CD4-positive, alpha-beta T cell (primary cell): ENCODE measurements around the gene SYTL1. TPM values are rescaled to one million over a fixed set of nuclear protein-coding genes. Genes with fewer than 3 reads are reported as not detected.

Source experiments
- ATAC-seq: fragments of 200-7000 bp; cut with Tn5 transposase; one replicate; pipeline ENCODE4 v1.10.0; 2022; ENCODE audit warnings: mild to moderate bottlenecking; ENCODE audit not compliant: poor library complexity
- CTCF ChIA-PET: fragments of 350-600 bp; sonication (Branson Sonifier 250); formaldehyde crosslinking; loops from one replicate; lab custom pipeline; 2021; ENCODE audit warnings: antibody characterized with exemption, inconsistent platforms; lab: Charles Lee
- POLR2A ChIA-PET: fragments of 350-600 bp; sonication (Branson Sonifier 250); formaldehyde crosslinking; loops from one replicate; lab custom pipeline; 2021; ENCODE audit warnings: antibody characterized with exemption, inconsistent platforms; lab: Charles Lee
- DNase-seq, 14 experiments: peaks; one replicate each; pipeline ENCODE4 v3.0.0-alpha.2; 2013 to 2020; ENCODE audit warnings: mixed read lengths in 2 of 14
- H3K27ac ChIP-seq, 2 donors: one replicate each; pipeline versions ENCODE4 v1.5.1 to v1.7.0; 2013; ENCODE audit warnings: low read length in 2 of 2, low read depth in 1 of 2, mild to moderate bottlenecking in 1 of 2
- H3K27me3 ChIP-seq, 2 experiments: 1 replicate in 1 of 2; 2 replicates in 1 of 2; pipeline versions ENCODE4 v1.6.1 to v1.7.0; 2013; ENCODE audit warnings: low read length in 2 of 2, control low read depth in 1 of 2, mild to moderate bottlenecking in 1 of 2, moderate library complexity in 1 of 2; ENCODE audit not compliant: insufficient read depth in 2 of 2, control insufficient read depth in 1 of 2
- H3K36me3 ChIP-seq: one replicate; pipeline ENCODE4 v1.6.1; 2013; ENCODE audit warnings: low read length, control low read depth; ENCODE audit not compliant: insufficient read depth
- H3K4me1 ChIP-seq: one replicate; pipeline ENCODE4 v1.6.1; 2013; ENCODE audit warnings: low read length, control low read depth; ENCODE audit not compliant: insufficient read depth
- H3K4me3 ChIP-seq: one replicate; pipeline ENCODE4 v1.5.1; 2013; ENCODE audit warnings: mild to moderate bottlenecking, low read length, moderate library complexity
- H3K9me3 ChIP-seq, 2 experiments: 1 replicate in 1 of 2; 2 replicates in 1 of 2; pipeline versions ENCODE4 v1.6.1 to v1.7.0; 2013; ENCODE audit warnings: low read length in 2 of 2, mild to moderate bottlenecking in 2 of 2, control low read depth in 1 of 2, moderate library complexity in 1 of 2; ENCODE audit not compliant: control insufficient read depth in 1 of 2, insufficient read depth in 1 of 2
- H3K27ac Mint-ChIP-seq: one replicate; pipeline ENCODE4 v1.8.0; 2020; ENCODE audit warnings: mixed read lengths
- H3K27me3 Mint-ChIP-seq: one replicate; pipeline ENCODE4 v1.8.0; 2021; ENCODE audit warnings: mixed read lengths
- H3K36me3 Mint-ChIP-seq: one replicate; pipeline ENCODE4 v1.8.0; 2021; ENCODE audit warnings: low read depth, mixed read lengths
- H3K4me1 Mint-ChIP-seq: one replicate; pipeline ENCODE4 v1.8.0; 2021; ENCODE audit warnings: low read depth, mixed read lengths
- H3K4me3 Mint-ChIP-seq: one replicate; pipeline ENCODE4 v1.8.0; 2020; ENCODE audit warnings: mild to moderate bottlenecking, mixed read lengths
- H3K9me3 Mint-ChIP-seq: one replicate; pipeline ENCODE4 v1.8.0; 2020; ENCODE audit warnings: mixed read lengths
- CTCF ChIP-seq: fragments of 200-600 bp; IDR thresholded peaks from one replicate; pipeline ENCODE4 v1.8.0; 2022; ENCODE audit warnings: antibody characterized with exemption, mild to moderate bottlenecking
- intact Hi-C, 2 experiments: fragments of 100-400 bp; cut with DNase I in 1 of 2; cut with micrococcal nuclease in 1 of 2; formaldehyde crosslinking; loops; one replicate each; pipeline versions ENCODE4 v1.15.1 to v1.9.0; 2023 to 2025; cut with DNase I, micrococcal nuclease
- total RNA-seq, 174 experiments: library from RNA in 2 of 174; stranded (reverse) in 2 of 174; gene quantifications; one replicate each; pipeline ENCODE4 v1.2.3 and lab custom pipeline; 2021 to 2026

Gene SYTL1
- total RNA-seq, 2 experiments from 2014 or later, result 135 to 140 TPM

DNA sequence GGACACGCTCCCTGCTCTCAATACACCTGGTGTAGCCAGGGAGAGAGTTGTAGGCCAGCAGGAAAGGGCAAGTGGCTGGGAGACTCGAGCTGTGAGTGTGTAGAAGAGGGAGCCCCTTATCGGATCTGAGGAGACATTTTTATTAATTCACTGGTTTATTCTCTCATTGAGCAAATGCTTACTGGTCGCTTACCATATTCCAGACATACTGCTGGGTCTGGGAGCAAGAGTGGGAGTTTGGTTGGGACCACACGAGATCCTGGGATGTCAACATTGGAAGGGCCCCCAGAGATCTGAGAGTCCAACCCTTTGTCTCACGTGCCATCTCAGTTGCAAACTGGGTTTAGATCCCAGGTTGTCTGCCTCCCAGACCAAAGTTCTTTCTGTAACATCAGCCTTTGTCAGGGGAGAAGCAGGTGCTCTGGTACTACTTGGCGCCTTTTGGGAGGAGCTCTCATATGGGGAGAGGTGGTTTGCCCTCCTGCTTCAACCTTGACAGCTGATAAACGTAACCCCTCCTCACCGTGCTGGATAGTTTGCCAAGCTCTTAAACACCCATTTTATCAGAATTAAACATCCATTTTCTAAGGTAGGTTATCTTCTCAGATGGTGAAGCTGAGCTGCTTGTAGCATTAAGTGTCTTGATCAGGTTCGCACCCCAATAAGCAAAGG lies 19.1 kb upstream of the SYTL1 start:
- Histone ChIP-seq H3K9me3 (no peaks in the 10 kb centered on the region), H3K4me3 (peak overlapping the region; percentile 90), H3K36me3 (peaks cover 34% of the 10 kb centered on the region), H3K4me1 (peaks cover 56% of the 10 kb centered on the region), H3K27ac (peak overlapping the region; percentile 86 to 90), H3K27me3 (no peaks in the 10 kb centered on the region)
- POLR2A ChIA-PET, result interaction anchor here (0.7 to 3.9 kb wide), 5 partner anchors 10 to 35 kb away, joined by 3 to 24 read pairs (median 5); partner anchors contain the start of gene SYTL1
- Mint-ChIP-seq H3K9me3 (no peaks in the 10 kb centered on the region), H3K36me3 (peaks cover 49% of the 10 kb centered on the region), H3K27me3 (peaks cover 4% of the 10 kb centered on the region), H3K4me1 (peaks cover 56% of the 10 kb centered on the region), H3K4me3 (peak overlapping the region; percentile 99), H3K27ac (peak overlapping the region; percentile 88)
- CTCF ChIA-PET, result interaction anchor here (1.2 to 3.9 kb wide), 6 partner anchors 10 to 44 kb away, joined by 3 to 16 read pairs (median 4); partner anchors contain the start of genes MAP3K6 and SYTL1
- DNase-seq (no peak), ATAC-seq (no peak)
- intact Hi-C loops, result loop anchor here (2.0 to 10.0 kb wide), 5 partner anchors 20 to 402 kb away; partner anchors contain the start of genes SYTL1 (in 2 of the 2), FAM76A (in 1 of the 2), MAP3K6 (in 1 of the 2) and SLC9A1 (in 1 of the 2)
- no peak for TF ChIP-seq CTCF

- H3K4me1 ChIP-seq, result peaks cover 67% of the 10 kb centered on the region
- Mint-ChIP-seq H3K36me3 (peaks cover 66% of the 10 kb centered on the region), H3K27ac (no peak overlapping the region), H3K4me3 (no peak overlapping the region), H3K4me1 (peaks cover 74% of the 10 kb centered on the region), H3K9me3 (no peaks in the 10 kb centered on the region), H3K27me3 (no peaks in the 10 kb centered on the region)
- POLR2A ChIA-PET, result no interaction called here
- peaks cover 47% of the 10 kb centered on the region for H3K36me3 ChIP-seq
- H3K27ac ChIP-seq, result no peak overlapping the region
- CTCF ChIA-PET, result interaction anchor here (1.2 to 1.7 kb wide), 2 partner anchors 28 to 344 kb away, joined by 3 to 5 read pairs; no protein-coding TSS in a partner anchor
- ATAC-seq (no peak), DNase-seq (no peak)
- no peaks in the 10 kb centered on the region for H3K9me3 ChIP-seq
- no peak overlapping the region for H3K4me3 ChIP-seq
- H3K27me3 ChIP-seq, result no peaks in the 10 kb centered on the region
- intact Hi-C loops, result loop anchor here in 1 of 2 experiments (10.0 kb wide), 1 partner anchor 400 kb away; the partner anchor contains the start of gene FAM76A
- TF ChIP-seq CTCF, result no peak
Observed at GRCh38 chr1:27325286-27325685, 16.5 kb upstream of the SYTL1 start.

DNA sequence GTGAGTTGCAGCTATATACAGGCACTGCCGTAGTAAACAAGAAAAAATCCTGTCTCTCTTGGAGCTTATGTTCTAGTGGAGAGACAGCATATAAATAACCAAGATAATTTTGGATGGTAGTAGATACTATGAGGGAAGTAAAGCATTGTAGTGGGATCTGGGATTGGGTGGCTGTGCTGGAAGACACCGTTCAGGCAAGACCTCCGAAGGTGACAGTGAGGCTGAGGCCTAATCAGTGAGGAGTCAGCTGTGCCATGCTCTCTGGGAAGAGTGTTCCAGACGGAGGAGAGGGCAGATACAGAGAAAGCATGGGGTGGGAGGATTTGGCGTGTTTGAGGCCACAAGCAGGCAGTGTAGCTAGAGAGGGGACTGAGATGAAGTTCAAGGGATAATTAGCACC lies 13.9 kb upstream of the SYTL1 start:
- H3K4me3 Mint-ChIP-seq, result no peak overlapping the region
- peaks cover 76% of the 10 kb centered on the region for H3K36me3 Mint-ChIP-seq
- TF ChIP-seq CTCF, result no peak
- ATAC-seq, result no peak
- ChIA-PET CTCF (interaction anchor here (1.3 kb wide), 1 partner anchor 29 kb away, joined by 5 read pairs; no protein-coding TSS in a partner anchor), POLR2A (interaction anchor here (2.0 kb wide), 1 partner anchor 14 kb away, joined by 6 read pairs; the partner anchor contains the start of gene SYTL1)
- Histone ChIP-seq H3K27ac (no peak overlapping the region), H3K4me3 (no peak overlapping the region), H3K9me3 (no peaks in the 10 kb centered on the region), H3K4me1 (peaks cover 71% of the 10 kb centered on the region), H3K27me3 (no peaks in the 10 kb centered on the region), H3K36me3 (peaks cover 74% of the 10 kb centered on the region)
- H3K27me3 Mint-ChIP-seq, result no peaks in the 10 kb centered on the region
- peaks cover 65% of the 10 kb centered on the region for H3K4me1 Mint-ChIP-seq
- intact Hi-C loops, result loop anchor here in 1 of 2 experiments (10.0 kb wide), 1 partner anchor 397 kb away; the partner anchor contains the start of gene FAM76A
- peak overlapping the region; percentile 37 for H3K27ac Mint-ChIP-seq
- H3K9me3 Mint-ChIP-seq, result no peaks in the 10 kb centered on the region
- DNase-seq, result no peak
